Adrenal gland (tissue), 5 donors: Measurements from ENCODE around the gene SLC25A21.

ENCODE experiments used
- CTCF ChIP-seq, 6 experiments: fragments of 450-650 bp in 4 of 6; fragments of 200-600 bp in 2 of 6; sonication (generic) in 1 of 6; IDR thresholded peaks; 1 replicate in 5 of 6; 2 replicates in 1 of 6; pipeline versions ENCODE4 v1.5.1 to v1.8.0; 2016 to 2021; ENCODE audit warnings: antibody characterized with exemption in 6 of 6, mild to moderate bottlenecking in 2 of 6, moderate library complexity in 1 of 6
- POLR2A ChIP-seq, 2 donors: fragments of 450-650 bp; IDR thresholded peaks; one replicate each; pipeline ENCODE4 v1.6.1; 2017; ENCODE audit warnings: antibody characterized with exemption in 2 of 2, mild to moderate bottlenecking in 2 of 2, moderate library complexity in 1 of 2
- donor health status: DM: no; HTN: no; CAD: no.

GRCh38 chr14:36702474-36702873 lies 469.9 kb downstream of the SLC25A21 start:
- TF ChIP-seq CTCF (IDR thresholded peaks at IDR 0.05), result no peak
- TF ChIP-seq POLR2A (IDR thresholded peaks at IDR 0.05), result no peak
